ENCODE measurements around the gene TRIO.

The TRIO gene

DNA sequence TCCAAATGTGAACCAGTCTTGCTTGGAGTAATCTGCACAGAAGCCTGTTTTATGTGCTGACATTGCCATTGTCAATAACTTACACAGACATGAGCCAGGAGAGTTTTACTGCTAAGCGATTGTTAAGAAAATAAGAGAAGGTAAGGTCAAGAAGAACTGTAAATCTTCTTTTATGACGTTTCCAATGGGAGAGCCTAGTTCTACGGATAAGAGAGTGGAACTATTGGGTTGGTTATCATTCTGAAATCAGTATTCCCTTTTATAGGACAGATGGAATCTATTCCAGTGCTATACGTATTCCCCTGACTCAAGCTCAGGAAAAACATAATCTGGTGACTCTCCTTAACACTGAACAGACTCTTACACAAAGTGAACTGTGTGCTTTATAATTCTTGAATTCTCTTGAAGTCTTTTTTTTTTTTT is 300.5 kb downstream of the TRIO start:
- Histone ChIP-seq H3K4me3 (ENCODE audit: low read depth in 1 of 2, low read length in 2 of 2) (no peak overlapping the region), H3K4me2 (ENCODE audit: insufficient read depth, low read length) (no peak overlapping the region), H3K27me3 (ENCODE audit: insufficient read depth, low read length, poor library complexity) (no peaks in the 10 kb centered on the region), H3K79me2 (ENCODE audit: insufficient read depth, low read length) (no peaks in the 10 kb centered on the region), H3K4me1 (ENCODE audit: insufficient read depth, low read length) (no peaks in the 10 kb centered on the region), H3K27ac (ENCODE audit: low read length) (no peak overlapping the region), H4K20me1 (ENCODE audit: insufficient read depth, low read length) (no peaks in the 10 kb centered on the region), H3K9ac (ENCODE audit: low read depth, low read length) (no peak overlapping the region), H2AFZ (ENCODE audit: low read depth, low read length) (no peak overlapping the region), H3K36me3 (ENCODE audit: insufficient read depth, low read length) (no peaks in the 10 kb centered on the region), H3K9me3 (ENCODE audit: insufficient read depth, low read length, severe bottlenecking) (no peaks in the 10 kb centered on the region)
- TF ChIP-seq, protein P1, sequence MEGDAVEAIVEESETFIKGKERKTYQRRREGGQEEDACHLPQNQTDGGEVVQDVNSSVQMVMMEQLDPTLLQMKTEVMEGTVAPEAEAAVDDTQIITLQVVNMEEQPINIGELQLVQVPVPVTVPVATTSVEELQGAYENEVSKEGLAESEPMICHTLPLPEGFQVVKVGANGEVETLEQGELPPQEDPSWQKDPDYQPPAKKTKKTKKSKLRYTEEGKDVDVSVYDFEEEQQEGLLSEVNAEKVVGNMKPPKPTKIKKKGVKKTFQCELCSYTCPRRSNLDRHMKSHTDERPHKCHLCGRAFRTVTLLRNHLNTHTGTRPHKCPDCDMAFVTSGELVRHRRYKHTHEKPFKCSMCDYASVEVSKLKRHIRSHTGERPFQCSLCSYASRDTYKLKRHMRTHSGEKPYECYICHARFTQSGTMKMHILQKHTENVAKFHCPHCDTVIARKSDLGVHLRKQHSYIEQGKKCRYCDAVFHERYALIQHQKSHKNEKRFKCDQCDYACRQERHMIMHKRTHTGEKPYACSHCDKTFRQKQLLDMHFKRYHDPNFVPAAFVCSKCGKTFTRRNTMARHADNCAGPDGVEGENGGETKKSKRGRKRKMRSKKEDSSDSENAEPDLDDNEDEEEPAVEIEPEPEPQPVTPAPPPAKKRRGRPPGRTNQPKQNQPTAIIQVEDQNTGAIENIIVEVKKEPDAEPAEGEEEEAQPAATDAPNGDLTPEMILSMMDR (IDR thresholded peaks at IDR 0.05; ENCODE audit: borderline replicate concordance, extremely low read depth, low read length, poor library complexity, severe bottlenecking), result no peak
- no peak for TF ChIP-seq EZH2 (IDR thresholded peaks at IDR 0.05; ENCODE audit: borderline replicate concordance, low read depth, low read length, severe bottlenecking)
- ATAC-seq (ENCODE audit: insufficient read depth, low read depth) (no peak), DNase-seq (no peak)

DNA sequence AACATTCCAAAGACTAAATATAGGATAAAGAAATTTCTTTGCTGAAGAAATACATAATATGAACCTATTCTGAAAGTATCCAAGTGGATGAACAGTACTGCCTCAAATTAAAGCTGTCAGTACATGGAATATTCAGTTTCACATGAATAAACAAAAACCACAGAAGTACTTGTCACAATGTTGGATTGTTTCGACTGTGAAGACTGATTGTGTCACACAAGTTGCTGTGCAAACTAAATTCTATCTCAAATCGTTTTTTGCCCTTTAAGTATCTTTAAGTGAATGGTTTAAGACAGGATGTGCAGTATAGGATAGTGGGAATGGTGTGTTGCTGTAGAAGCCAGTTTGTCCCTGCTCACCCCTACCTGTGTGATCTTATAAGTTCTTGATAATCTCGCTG is 301.0 kb downstream of the TRIO start:
- Histone ChIP-seq H3K79me2 (ENCODE audit: insufficient read depth, low read length) (no peaks in the 10 kb centered on the region), H3K4me1 (ENCODE audit: insufficient read depth, low read length) (no peaks in the 10 kb centered on the region), H3K9me3 (ENCODE audit: insufficient read depth, low read length, severe bottlenecking) (no peaks in the 10 kb centered on the region), H3K36me3 (ENCODE audit: insufficient read depth, low read length) (no peaks in the 10 kb centered on the region), H3K4me2 (ENCODE audit: insufficient read depth, low read length) (no peak overlapping the region), H3K27ac (ENCODE audit: low read length) (no peak overlapping the region), H2AFZ (ENCODE audit: low read depth, low read length) (no peak overlapping the region), H4K20me1 (ENCODE audit: insufficient read depth, low read length) (no peaks in the 10 kb centered on the region), H3K9ac (ENCODE audit: low read depth, low read length) (no peak overlapping the region), H3K4me3 (ENCODE audit: low read depth in 1 of 2, low read length in 2 of 2) (no peak overlapping the region), H3K27me3 (ENCODE audit: insufficient read depth, low read length, poor library complexity) (no peaks in the 10 kb centered on the region)
- DNase-seq, result no peak
- ATAC-seq (ENCODE audit: insufficient read depth, low read depth), result no peak
- TF ChIP-seq EZH2 (IDR thresholded peaks at IDR 0.05; ENCODE audit: borderline replicate concordance, low read depth, low read length, severe bottlenecking), result no peak
- TF ChIP-seq, protein P1 (IDR thresholded peaks at IDR 0.05; ENCODE audit: borderline replicate concordance, extremely low read depth, low read length, poor library complexity, severe bottlenecking), result no peak

DNA sequence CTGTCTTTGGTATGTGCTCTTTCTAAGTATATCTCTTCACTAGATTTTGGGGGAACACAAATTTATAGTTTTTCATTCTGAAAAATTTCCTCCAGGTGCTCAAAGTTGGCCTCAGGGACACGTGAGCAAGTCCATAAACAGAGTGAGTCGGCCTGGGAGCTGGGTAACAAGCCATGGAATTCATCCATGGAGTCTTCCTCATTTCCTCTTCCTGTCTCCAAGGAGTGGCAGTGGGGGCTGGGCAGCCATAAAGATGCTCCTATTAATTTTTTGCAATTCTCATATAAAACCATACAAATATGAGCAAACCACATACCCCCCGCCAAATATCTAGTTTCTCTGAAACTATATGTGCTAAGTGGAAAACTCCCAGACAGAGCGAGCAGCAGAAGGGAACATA is 301.9 kb downstream of the TRIO start:
- Histone ChIP-seq H3K27me3 (ENCODE audit: insufficient read depth, low read length, poor library complexity) (no peaks in the 10 kb centered on the region), H3K4me2 (ENCODE audit: insufficient read depth, low read length) (no peak overlapping the region), H4K20me1 (ENCODE audit: insufficient read depth, low read length) (no peaks in the 10 kb centered on the region), H3K36me3 (ENCODE audit: insufficient read depth, low read length) (no peaks in the 10 kb centered on the region), H2AFZ (ENCODE audit: low read depth, low read length) (no peak overlapping the region), H3K79me2 (ENCODE audit: insufficient read depth, low read length) (no peaks in the 10 kb centered on the region), H3K4me1 (ENCODE audit: insufficient read depth, low read length) (no peaks in the 10 kb centered on the region), H3K9ac (ENCODE audit: low read depth, low read length) (no peak overlapping the region), H3K9me3 (ENCODE audit: insufficient read depth, low read length, severe bottlenecking) (no peaks in the 10 kb centered on the region), H3K4me3 (ENCODE audit: low read depth in 1 of 2, low read length in 2 of 2) (no peak overlapping the region), H3K27ac (ENCODE audit: low read length) (no peak overlapping the region)
- DNase-seq, result no peak
- no peak for ATAC-seq (ENCODE audit: insufficient read depth, low read depth)
- TF ChIP-seq EZH2 (IDR thresholded peaks at IDR 0.05; ENCODE audit: borderline replicate concordance, low read depth, low read length, severe bottlenecking), result no peak
- TF ChIP-seq, protein P1 (IDR thresholded peaks at IDR 0.05; ENCODE audit: borderline replicate concordance, extremely low read depth, low read length, poor library complexity, severe bottlenecking), result no peak
